Liver (tissue), 6 donors: ENCODE data around the gene IARS2. TPM values are rescaled to one million over a fixed set of nuclear protein-coding genes. Genes with fewer than 3 reads are reported as not detected.

ENCODE experiments used
- GABPA ChIP-seq, 2 donors: IDR thresholded peaks in 1 of 2; conservative IDR thresholded peaks in 1 of 2; 2 replicates each; pipeline ENCODE4 v1.6.1; 2016; ENCODE audit warnings: antibody characterized with exemption in 2 of 2, mild to moderate bottlenecking in 1 of 2, moderate library complexity in 1 of 2
- polyA plus RNA-seq, 2 donors: library from polyadenylated mRNA; stranded (reverse) in 1 of 2; unstranded in 1 of 2; fragments of 200-250 nt in 1 of 2; fragments of >200 nt in 1 of 2; fragmentation: Nextera tagmentation in 1 of 2; extraction: Ambion mirVana in 1 of 2; gene quantifications; one replicate each; pipeline versions ENCODE4 v1.2.1 to v1.2.3, GENCODE V29; 2013 to 2015
- small RNA-seq: library from RNA; depleted of rRNA; stranded (forward); fragments of <200 nt; gene quantifications from one replicate; pipeline ENCODE3, GENCODE V24; 2014
- total RNA-seq, 2 donors: library from RNA; depleted of rRNA; stranded (reverse); fragments of >200 nt; gene quantifications; one replicate each; pipeline ENCODE4 v1.2.3, GENCODE V29; 2014
- TF ChIP-seq, protein P1 (sequence below): fragments of 150-350 bp; IDR thresholded peaks from 2 replicates; pipeline ENCODE4 v1.5.1; 2017; ENCODE audit warnings: improper control_type of control experiment, low read depth, low read length; ENCODE audit not compliant: missing input control
- donor health status: healthy.
- donor health status: healthy.
- donor health status: healthy.

Gene IARS2
- total and polyA plus RNA-seq, 4 donors, result 31.8 to 53.8 (median 44.2) TPM

DNA sequence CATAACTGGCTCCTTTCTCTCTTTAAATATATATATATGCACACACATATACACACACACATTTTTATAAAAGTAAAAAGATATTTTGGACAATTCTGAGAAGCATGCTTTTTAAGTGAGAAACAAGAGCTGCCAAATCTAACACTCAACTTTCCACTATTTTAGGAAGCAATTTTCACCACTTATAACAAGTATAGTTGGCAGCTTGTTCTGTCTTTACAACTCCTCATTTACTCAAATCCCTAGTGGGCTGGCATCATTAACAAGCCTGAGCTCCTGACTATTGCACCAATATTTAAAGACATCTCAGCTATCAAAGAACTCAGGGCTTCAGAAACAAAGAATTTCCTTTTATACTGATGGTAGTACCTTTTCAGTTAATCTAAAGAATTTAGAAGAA is 101.8 kb downstream of the IARS2 start (continued):
- no peak for TF ChIP-seq GABPA (IDR thresholded peaks at IDR 0.05 in 1 of 2, conservative IDR thresholded peaks at IDR 0.05 in 1 of 2)
- TF ChIP-seq, protein P1, sequence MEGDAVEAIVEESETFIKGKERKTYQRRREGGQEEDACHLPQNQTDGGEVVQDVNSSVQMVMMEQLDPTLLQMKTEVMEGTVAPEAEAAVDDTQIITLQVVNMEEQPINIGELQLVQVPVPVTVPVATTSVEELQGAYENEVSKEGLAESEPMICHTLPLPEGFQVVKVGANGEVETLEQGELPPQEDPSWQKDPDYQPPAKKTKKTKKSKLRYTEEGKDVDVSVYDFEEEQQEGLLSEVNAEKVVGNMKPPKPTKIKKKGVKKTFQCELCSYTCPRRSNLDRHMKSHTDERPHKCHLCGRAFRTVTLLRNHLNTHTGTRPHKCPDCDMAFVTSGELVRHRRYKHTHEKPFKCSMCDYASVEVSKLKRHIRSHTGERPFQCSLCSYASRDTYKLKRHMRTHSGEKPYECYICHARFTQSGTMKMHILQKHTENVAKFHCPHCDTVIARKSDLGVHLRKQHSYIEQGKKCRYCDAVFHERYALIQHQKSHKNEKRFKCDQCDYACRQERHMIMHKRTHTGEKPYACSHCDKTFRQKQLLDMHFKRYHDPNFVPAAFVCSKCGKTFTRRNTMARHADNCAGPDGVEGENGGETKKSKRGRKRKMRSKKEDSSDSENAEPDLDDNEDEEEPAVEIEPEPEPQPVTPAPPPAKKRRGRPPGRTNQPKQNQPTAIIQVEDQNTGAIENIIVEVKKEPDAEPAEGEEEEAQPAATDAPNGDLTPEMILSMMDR, result no peak

Small RNAs within 50 kb of the gene (small RNA-seq; reads per million reads assigned to genes)
- gene MIR194-1, result 1.2 reads per million, percentile 81 among the genes with 10 or more reads in this experiment
- 5.0 reads per million, percentile 92 among the genes with 10 or more reads in this experiment for gene MIR215

Other genes with a start within 250 kb of the IARS2 start
- gene SLC30A10, start 165.6 kb upstream of the IARS2 start, total RNA-seq, result 10 to 100 TPM; 56.5 to 90.9 TPM
- 10 to 100 TPM; 18.5 to 18.8 TPM for gene SLC30A10, start 165.6 kb upstream of the IARS2 start, polyA plus RNA-seq
- gene EPRS1, start 47.6 kb upstream of the IARS2 start, total RNA-seq, result 10 to 100 TPM; 41.6 to 59.3 TPM
- gene EPRS1, start 47.6 kb upstream of the IARS2 start, polyA plus RNA-seq, result 10 to 100 TPM; 20.4 to 36.9 TPM
- gene BPNT1, start 4.3 kb upstream of the IARS2 start, total RNA-seq, result 10 to 100 TPM; 11.5 to 16.4 TPM
- 10 to 100 TPM; 12.0 to 13.1 TPM for gene BPNT1, start 4.3 kb upstream of the IARS2 start, polyA plus RNA-seq
- gene RAB3GAP2, start 178.3 kb downstream of the IARS2 start, total RNA-seq, result 10 to 100 TPM; 16.7 to 24.0 TPM
- gene RAB3GAP2, start 178.3 kb downstream of the IARS2 start, polyA plus RNA-seq, result 1 to 10 TPM; 5.3 to 6.1 TPM